PFSK-1 (cell line): ENCODE data around the gene ADAMTS20.

ENCODE experiments used
- FOXP2 ChIP-seq: optimal IDR thresholded peaks from 2 replicates; pipeline ENCODE3; 2011; ENCODE audit warnings: borderline replicate concordance, control low read depth, inconsistent platforms; ENCODE audit not compliant: insufficient read depth; ENCODE audit errors: extremely low read length, extremely low read depth
- POLR2AphosphoS5 ChIP-seq: IDR thresholded peaks from 2 replicates; pipeline ENCODE4 v1.6.1; 2012; ENCODE audit warnings: low read depth, mild to moderate bottlenecking, control low read depth, low read length, moderate library complexity
- REST ChIP-seq, 2 experiments: IDR thresholded peaks; 2 replicates each; pipeline versions ENCODE4 v1.6.1 to v1.8.0; 2011 to 2012; ENCODE audit warnings: low read depth in 2 of 2, low read length in 2 of 2, control low read depth in 1 of 2, inconsistent platforms in 1 of 2, mild to moderate bottlenecking in 1 of 2, moderate library complexity in 1 of 2; ENCODE audit not compliant: insufficient read depth in 1 of 2
- SIN3A ChIP-seq: IDR thresholded peaks from 2 replicates; pipeline ENCODE4 v1.6.1; 2012; ENCODE audit warnings: mild to moderate bottlenecking, low read length, moderate library complexity, borderline replicate concordance; ENCODE audit not compliant: insufficient read depth
- TAF1 ChIP-seq: IDR thresholded peaks from 2 replicates; pipeline ENCODE4 v1.6.1; 2012; ENCODE audit warnings: low read length, control low read depth, borderline replicate concordance; ENCODE audit not compliant: insufficient read depth

The ADAMTS20 gene

GRCh38 chr12:43325786-43326185 lies 226.2 kb downstream of the ADAMTS20 start:
- no peak for TF ChIP-seq FOXP2
- no peak for TF ChIP-seq REST (IDR thresholded peaks at IDR 0.05; ENCODE audit: insufficient read depth in 1 of 2, low read depth in 2 of 2, low read length in 2 of 2)
- TF ChIP-seq TAF1 = no peak
- no peak for TF ChIP-seq SIN3A
- no peak for TF ChIP-seq POLR2AphosphoS5

GRCh38 chr12:43320281-43320680 lies 231.7 kb downstream of the ADAMTS20 start:
- no peak for TF ChIP-seq POLR2AphosphoS5
- TF ChIP-seq REST (IDR thresholded peaks at IDR 0.05; ENCODE audit: insufficient read depth in 1 of 2, low read depth in 2 of 2, low read length in 2 of 2) = no peak
- no peak for TF ChIP-seq TAF1
- no peak for TF ChIP-seq FOXP2
- TF ChIP-seq SIN3A = no peak

GRCh38 chr12:43318021-43318420 lies 234.0 kb downstream of the ADAMTS20 start:
- TF ChIP-seq FOXP2 (no peak), REST (IDR thresholded peaks at IDR 0.05; ENCODE audit: insufficient read depth in 1 of 2, low read depth in 2 of 2, low read length in 2 of 2) (no peak), POLR2AphosphoS5 (no peak), TAF1 (no peak), SIN3A (no peak)

- no peak for TF ChIP-seq FOXP2
- no peak for TF ChIP-seq TAF1
- TF ChIP-seq REST (IDR thresholded peaks at IDR 0.05; ENCODE audit: insufficient read depth in 1 of 2, low read depth in 2 of 2, low read length in 2 of 2) = no peak
- TF ChIP-seq POLR2AphosphoS5 = no peak
- no peak for TF ChIP-seq SIN3A
These were observed 234.8 kb downstream of the ADAMTS20 start for GRCh38 chr12:43317156-43317555.

GRCh38 chr12:43316520-43316919 lies 235.5 kb downstream of the ADAMTS20 start:
- TF ChIP-seq POLR2AphosphoS5 (no peak), SIN3A (no peak), REST (IDR thresholded peaks at IDR 0.05; ENCODE audit: insufficient read depth in 1 of 2, low read depth in 2 of 2, low read length in 2 of 2) (no peak), FOXP2 (no peak), TAF1 (no peak)
